ENCODE data around the gene SPATA4.
"Not testable (repeated sequence)": the region's sequence is repeated elsewhere in the genome, so short reads cannot be mapped to it uniquely, and the experiment has no call there.

Gene SPATA4

DNA sequence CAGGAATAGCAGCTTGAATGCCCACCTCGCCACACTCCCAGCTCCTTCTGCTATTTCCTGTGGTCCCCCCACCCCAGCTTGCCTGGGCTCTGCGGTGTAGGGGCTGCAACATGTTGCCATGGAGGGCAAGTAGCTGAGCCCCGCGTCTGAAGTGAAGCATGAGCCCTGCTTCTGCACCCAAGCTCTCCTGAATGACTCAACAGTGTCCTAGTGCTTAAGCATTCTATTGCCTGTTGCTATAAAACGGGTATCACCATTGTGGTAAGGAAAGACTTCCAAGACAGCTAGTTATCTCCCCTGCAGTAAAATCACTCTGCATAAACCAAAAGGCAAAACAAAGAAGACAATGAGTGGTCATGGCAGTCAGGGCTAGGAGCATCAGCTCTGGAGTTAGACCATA, 31.4 kb upstream of the SPATA4 start:
- no peaks in the 10 kb centered on the region for H3K79me2 ChIP-seq (ENCODE audit: low read length)
- no peak overlapping the region for H3K27ac ChIP-seq (ENCODE audit: low read length)
- H3K27me3 ChIP-seq (ENCODE audit: low read depth, low read length): no peaks in the 10 kb centered on the region
- no peaks in the 10 kb centered on the region for H3K4me1 ChIP-seq (ENCODE audit: low read length)
- H2AFZ ChIP-seq (ENCODE audit: low read depth, low read length): no peak overlapping the region; the same call in 1 of the 2 replicates
- no peak overlapping the region for H3K4me2 ChIP-seq (ENCODE audit: low read length)
- H3K4me3 ChIP-seq (ENCODE audit: low read length): no peak overlapping the region
- no peaks in the 10 kb centered on the region for H3K36me3 ChIP-seq (replicated peaks; ENCODE audit: low read depth, low read length)
- H4K20me1 ChIP-seq (ENCODE audit: insufficient read depth, low read length): no peaks in the 10 kb centered on the region
- H3K9me3 ChIP-seq (ENCODE audit: insufficient read depth, low read length): no peaks in the 10 kb centered on the region
- no peak for TF ChIP-seq CTCF (IDR thresholded peaks at IDR 0.05; ENCODE audit: low read depth, low read length)
- TF ChIP-seq EZH2phosphoT487 (IDR thresholded peaks at IDR 0.05; ENCODE audit: low read depth): no peak
- no peak overlapping the region for H3K9ac ChIP-seq (ENCODE audit: low read length)

DNA sequence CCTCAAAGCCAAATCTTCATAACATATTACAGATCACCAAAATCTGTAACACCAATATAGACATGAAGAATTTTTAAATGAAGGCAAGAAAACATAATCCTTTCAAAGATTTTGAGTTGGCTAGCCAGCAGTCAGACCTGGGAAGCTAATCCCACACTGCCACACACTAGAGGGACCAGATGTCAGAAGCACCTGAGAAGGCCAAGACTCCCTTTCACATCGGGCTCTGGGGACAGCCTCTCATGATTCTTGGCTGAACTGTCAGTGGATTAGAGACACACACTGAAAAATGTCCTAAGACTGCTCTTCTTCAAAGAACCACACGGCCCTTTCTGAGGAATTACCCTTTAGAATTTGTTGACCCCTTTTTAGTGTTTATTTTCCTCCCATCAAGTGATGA, 28.2 kb upstream of the SPATA4 start:
- Histone ChIP-seq H3K27me3 (ENCODE audit: low read depth, low read length) (no peaks in the 10 kb centered on the region), H3K27ac (ENCODE audit: low read length) (no peak overlapping the region), H3K9me3 (ENCODE audit: insufficient read depth, low read length) (no peaks in the 10 kb centered on the region), H3K4me1 (ENCODE audit: low read length) (no peaks in the 10 kb centered on the region), H3K79me2 (ENCODE audit: low read length) (no peaks in the 10 kb centered on the region), H3K36me3 (replicated peaks; ENCODE audit: low read depth, low read length) (no peaks in the 10 kb centered on the region), H3K4me3 (ENCODE audit: low read length) (no peak overlapping the region), H2AFZ (ENCODE audit: low read depth, low read length) (no peak overlapping the region), H4K20me1 (ENCODE audit: insufficient read depth, low read length) (no peaks in the 10 kb centered on the region), H3K4me2 (ENCODE audit: low read length) (no peak overlapping the region), H3K9ac (ENCODE audit: low read length) (no peak overlapping the region)
- no peak for TF ChIP-seq CTCF (IDR thresholded peaks at IDR 0.05; ENCODE audit: low read depth, low read length)
- TF ChIP-seq EZH2phosphoT487 (IDR thresholded peaks at IDR 0.05; ENCODE audit: low read depth): no peak

DNA sequence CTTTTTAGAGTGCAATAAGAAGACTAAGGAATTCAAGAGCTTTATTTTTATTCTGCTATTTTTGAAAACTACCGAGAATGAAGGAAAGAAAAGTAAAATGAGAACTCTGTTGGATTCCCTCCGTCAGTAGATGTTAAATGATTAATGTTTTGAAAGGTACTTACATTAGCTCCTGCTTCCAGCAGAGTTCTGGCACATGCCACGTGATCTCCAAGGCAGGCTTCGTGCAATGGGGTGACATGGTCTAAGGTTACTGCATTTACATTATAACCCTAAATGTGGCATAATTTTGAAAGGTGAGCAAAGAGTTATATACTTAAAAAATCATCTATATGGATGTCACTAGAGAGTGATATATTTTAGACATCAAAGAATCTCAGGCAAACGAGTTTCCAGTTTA, 26.8 kb upstream of the SPATA4 start:
- H3K27ac ChIP-seq (ENCODE audit: low read length): no peak overlapping the region
- TF ChIP-seq EZH2phosphoT487 (IDR thresholded peaks at IDR 0.05; ENCODE audit: low read depth): no peak
- no peak for TF ChIP-seq CTCF (IDR thresholded peaks at IDR 0.05; ENCODE audit: low read depth, low read length)
- no peak overlapping the region for H3K9ac ChIP-seq (ENCODE audit: low read length)

GRCh38 chr4:176217510-176217909, 22.1 kb upstream of the SPATA4 start:
- no peak overlapping the region for H3K4me2 ChIP-seq (ENCODE audit: low read length)
- no peaks in the 10 kb centered on the region for H3K36me3 ChIP-seq (replicated peaks; ENCODE audit: low read depth, low read length)
- H4K20me1 ChIP-seq (ENCODE audit: insufficient read depth, low read length): no peaks in the 10 kb centered on the region
- H3K79me2 ChIP-seq (ENCODE audit: low read length): no peaks in the 10 kb centered on the region
- H3K4me1 ChIP-seq (ENCODE audit: low read length): no peaks in the 10 kb centered on the region
- H3K9me3 ChIP-seq (ENCODE audit: insufficient read depth, low read length): no peaks in the 10 kb centered on the region
- no peak overlapping the region for H2AFZ ChIP-seq (ENCODE audit: low read depth, low read length)
- no peak overlapping the region for H3K27ac ChIP-seq (ENCODE audit: low read length)
- TF ChIP-seq CTCF (IDR thresholded peaks at IDR 0.05; ENCODE audit: low read depth, low read length): peak; percentile 32
- TF ChIP-seq EZH2phosphoT487 (IDR thresholded peaks at IDR 0.05; ENCODE audit: low read depth): no peak
- no peak overlapping the region for H3K9ac ChIP-seq (ENCODE audit: low read length)
- H3K4me3 ChIP-seq (ENCODE audit: low read length): no peak overlapping the region
- no peaks in the 10 kb centered on the region for H3K27me3 ChIP-seq (ENCODE audit: low read depth, low read length)

More for the DNA sequence above, 26.8 kb upstream of the SPATA4 start:
- Histone ChIP-seq H3K79me2 (ENCODE audit: low read length) (no peaks in the 10 kb centered on the region), H3K4me1 (ENCODE audit: low read length) (no peaks in the 10 kb centered on the region), H3K4me2 (ENCODE audit: low read length) (no peak overlapping the region), H3K36me3 (replicated peaks; ENCODE audit: low read depth, low read length) (no peaks in the 10 kb centered on the region), H3K9me3 (ENCODE audit: insufficient read depth, low read length) (no peaks in the 10 kb centered on the region), H3K27me3 (ENCODE audit: low read depth, low read length) (no peaks in the 10 kb centered on the region), H2AFZ (ENCODE audit: low read depth, low read length) (no peak overlapping the region), H3K4me3 (ENCODE audit: low read length) (no peak overlapping the region), H4K20me1 (ENCODE audit: insufficient read depth, low read length) (no peaks in the 10 kb centered on the region)

- not testable (repeated sequence) for H3K27ac ChIP-seq (ENCODE audit: low read length); H3K27me3 ChIP-seq (ENCODE audit: low read depth, low read length); H3K36me3 ChIP-seq (replicated peaks; ENCODE audit: low read depth, low read length); H3K9ac ChIP-seq (ENCODE audit: low read length); H2AFZ ChIP-seq (ENCODE audit: low read depth, low read length); H3K79me2 ChIP-seq (ENCODE audit: low read length); H3K4me3 ChIP-seq (ENCODE audit: low read length); H4K20me1 ChIP-seq (ENCODE audit: insufficient read depth, low read length); H3K9me3 ChIP-seq (ENCODE audit: insufficient read depth, low read length); H3K4me1 ChIP-seq (ENCODE audit: low read length); H3K4me2 ChIP-seq (ENCODE audit: low read length)
These were observed 17.0 kb upstream of the SPATA4 start for GRCh38 chr4:176212351-176212750.
